ENCODE data around the gene SLC9A3.

The SLC9A3 gene

GRCh38 chr5:514101-514485 lies 10.2 kb downstream of the SLC9A3 start:
- H3K36me3 ChIP-seq (ENCODE audit: control insufficient read depth in 2 of 2, insufficient read depth in 1 of 2, low read length in 2 of 2), result no peaks in the 10 kb centered on the region
- no peak for TF ChIP-seq ZBTB21 (tag by site-specific recombination; IDR thresholded peaks at IDR 0.05)
- TF ChIP-seq ZNF433 (tag by site-specific recombination; IDR thresholded peaks at IDR 0.05; ENCODE audit: low read depth), result no peak
- POLR2A ChIA-PET, result no interaction called here
- H3K4me1 ChIP-seq (ENCODE audit: control insufficient read depth, insufficient read depth, low read length), result no peaks in the 10 kb centered on the region
- CTCF ChIA-PET, result no interaction called here
- no peak overlapping the region for H3K27ac ChIP-seq (ENCODE audit: extremely low read depth, low read depth, low read length)
- no peak overlapping the region for H3K4me3 ChIP-seq (ENCODE audit: low read depth, low read length)
- H3K9me3 ChIP-seq (ENCODE audit: control insufficient read depth, insufficient read depth, low read depth, low read length), result no peaks in the 10 kb centered on the region

GRCh38 chr5:513216-514100 lies 10.8 kb downstream of the SLC9A3 start:
- CTCF ChIA-PET, result no interaction called here
- no peaks in the 10 kb centered on the region for H3K4me1 ChIP-seq (ENCODE audit: control insufficient read depth, insufficient read depth, low read length)
- no peak overlapping the region for H3K27ac ChIP-seq (ENCODE audit: extremely low read depth, low read depth, low read length)
- no peaks in the 10 kb centered on the region for H3K9me3 ChIP-seq (ENCODE audit: control insufficient read depth, insufficient read depth, low read depth, low read length)
- H3K4me3 ChIP-seq (ENCODE audit: low read depth, low read length), result no peak overlapping the region
- TF ChIP-seq ZNF211 (tag by site-specific recombination; IDR thresholded peaks at IDR 0.05; ENCODE audit: low read depth), result no peak
- no peak for TF ChIP-seq ZNF580 (tag by site-specific recombination; IDR thresholded peaks at IDR 0.05)
- no peak for TF ChIP-seq ZBTB11 (tag by site-specific recombination; conservative IDR thresholded peaks at IDR 0.05; ENCODE audit: low read depth)
- TF ChIP-seq ZFHX2 (tag by site-specific recombination; conservative IDR thresholded peaks at IDR 0.05), result peak; percentile 61
- no peak for TF ChIP-seq HOXA7 (CRISPR knock-in tag; IDR thresholded peaks at IDR 0.05; ENCODE audit: borderline replicate concordance)
- TF ChIP-seq ZNF341 (tag by site-specific recombination; IDR thresholded peaks at IDR 0.05; ENCODE audit: low read depth), result peak; percentile 55
- peak; percentile 22; the same call in 1 of the 2 replicates for TF ChIP-seq EGR2 (tag by site-specific recombination; IDR thresholded peaks at IDR 0.05; ENCODE audit: low read depth)
- TF ChIP-seq, protein P1, sequence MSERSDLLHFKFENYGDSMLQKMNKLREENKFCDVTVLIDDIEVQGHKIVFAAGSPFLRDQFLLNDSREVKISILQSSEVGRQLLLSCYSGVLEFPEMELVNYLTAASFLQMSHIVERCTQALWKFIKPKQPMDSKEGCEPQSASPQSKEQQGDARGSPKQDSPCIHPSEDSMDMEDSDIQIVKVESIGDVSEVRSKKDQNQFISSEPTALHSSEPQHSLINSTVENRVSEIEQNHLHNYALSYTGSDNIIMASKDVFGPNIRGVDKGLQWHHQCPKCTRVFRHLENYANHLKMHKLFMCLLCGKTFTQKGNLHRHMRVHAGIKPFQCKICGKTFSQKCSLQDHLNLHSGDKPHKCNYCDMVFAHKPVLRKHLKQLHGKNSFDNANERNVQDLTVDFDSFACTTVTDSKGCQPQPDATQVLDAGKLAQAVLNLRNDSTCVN (tag by site-specific recombination; optimal IDR thresholded peaks at IDR 0.05), result no peak
- no peaks in the 10 kb centered on the region for H3K36me3 ChIP-seq (ENCODE audit: control insufficient read depth in 2 of 2, insufficient read depth in 1 of 2, low read length in 2 of 2)
- POLR2A ChIA-PET, result no interaction called here

- no peaks in the 10 kb centered on the region for H3K36me3 ChIP-seq (ENCODE audit: control insufficient read depth in 2 of 2, insufficient read depth in 1 of 2, low read length in 2 of 2)
- no peak overlapping the region for H3K4me3 ChIP-seq (ENCODE audit: low read depth, low read length)
- ChIA-PET POLR2A (no interaction called here), CTCF (interaction anchor here (0.7 to 0.9 kb wide), 3 partner anchors 9 to 195 kb away, joined by 3 to 4 read pairs (median 3); no protein-coding TSS in a partner anchor)
- no peaks in the 10 kb centered on the region for H3K4me1 ChIP-seq (ENCODE audit: control insufficient read depth, insufficient read depth, low read length)
- no peaks in the 10 kb centered on the region for H3K9me3 ChIP-seq (ENCODE audit: control insufficient read depth, insufficient read depth, low read depth, low read length)
- TF ChIP-seq ZNF24 (tag by site-specific recombination; IDR thresholded peaks at IDR 0.05) (no peak), ZNF114 (tag by site-specific recombination; IDR thresholded peaks at IDR 0.05) (no peak), ZNF561 (tag by site-specific recombination; IDR thresholded peaks at IDR 0.05; ENCODE audit: borderline replicate concordance) (no peak), ZNF394 (tag by site-specific recombination; IDR thresholded peaks at IDR 0.05; ENCODE audit: borderline replicate concordance) (no peak), ZNF416 (tag by site-specific recombination; IDR thresholded peaks at IDR 0.05) (no peak), ZFP41 (tag by site-specific recombination; IDR thresholded peaks at IDR 0.05; ENCODE audit: borderline replicate concordance) (no peak), KLF9 (tag by site-specific recombination; IDR thresholded peaks at IDR 0.05; ENCODE audit: low read depth) (no peak)
- no peak overlapping the region for H3K27ac ChIP-seq (ENCODE audit: extremely low read depth, low read depth, low read length)
Measured at GRCh38 chr5:511476-511875, 12.8 kb downstream of the SLC9A3 start.
